WTC11 (cell line): Measurements from ENCODE around the gene DTX1. TPM values are rescaled to one million over a fixed set of nuclear protein-coding genes. Genes with fewer than 3 reads are reported as not detected.

Source experiments
- ATAC-seq: fragments of 200-7000 bp; cut with Tn5 transposase; 2 replicates; pipeline ENCODE4 v1.10.0; 2021; ENCODE audit warnings: mild to moderate bottlenecking, moderate library complexity
- CTCF ChIA-PET: fragments of 300-600 bp; sonication (Branson Sonifier 250); formaldehyde crosslinking; loops from one replicate; lab custom pipeline; 2021; ENCODE audit warnings: antibody characterized with exemption; lab: Charles Lee
- POLR2A ChIA-PET: fragments of 350-600 bp; sonication (Branson Sonifier 250); formaldehyde crosslinking; loops from one replicate; lab custom pipeline; 2021; ENCODE audit warnings: antibody characterized with exemption; lab: Charles Lee
- DNase-seq: peaks from one replicate; pipeline ENCODE4 v3.0.0; 2021; ENCODE audit warnings: low spot score
- H3K27ac Mint-ChIP-seq: 2 replicates; pipeline ENCODE4 v1.8.0; 2021; ENCODE audit warnings: mixed read lengths
- H3K27me3 Mint-ChIP-seq: 2 replicates; pipeline ENCODE4 v1.8.0; 2021; ENCODE audit warnings: low read depth, mild to moderate bottlenecking, moderate library complexity, mixed read lengths
- H3K36me3 Mint-ChIP-seq: 2 replicates; pipeline ENCODE4 v1.8.0; 2021; ENCODE audit warnings: mixed read lengths
- H3K4me1 Mint-ChIP-seq: 2 replicates; pipeline ENCODE4 v1.8.0; 2022; ENCODE audit warnings: mixed read lengths
- H3K4me3 Mint-ChIP-seq: 2 replicates; pipeline ENCODE4 v1.8.0; 2021; ENCODE audit warnings: mild to moderate bottlenecking, moderate library complexity, mixed read lengths
- H3K9me3 Mint-ChIP-seq: 2 replicates; pipeline ENCODE4 v1.8.0; 2021; ENCODE audit warnings: mixed read lengths
- AR ChIP-seq: fragments of 250-450 bp; sonication (Bioruptor Pico); IDR thresholded peaks from 2 replicates; pipeline ENCODE4 v1.9.0; 2021; ENCODE audit warnings: mild to moderate bottlenecking
- ARID4B ChIP-seq: sonication (generic); formaldehyde crosslinking; IDR thresholded peaks from 2 replicates; pipeline ENCODE4 v1.8.0; 2023; ENCODE audit warnings: missing genetic modification reagents, mild to moderate bottlenecking, borderline replicate concordance
- ATF1 ChIP-seq: sonication (generic); formaldehyde crosslinking; IDR thresholded peaks from 2 replicates; pipeline ENCODE4 v1.8.1; 2023; ENCODE audit warnings: mild to moderate bottlenecking, moderate library complexity, missing genetic modification reagents
- ATF6 ChIP-seq: sonication (generic); formaldehyde crosslinking; IDR thresholded peaks from 2 replicates; pipeline ENCODE4 v1.8.1; 2023; ENCODE audit warnings: mild to moderate bottlenecking, missing genetic modification reagents
- CBFB ChIP-seq: sonication (generic); formaldehyde crosslinking; IDR thresholded peaks from 2 replicates; pipeline ENCODE4 v1.8.1; 2022; ENCODE audit warnings: mild to moderate bottlenecking, low read depth, missing genetic modification reagents
- CREM ChIP-seq: sonication (generic); formaldehyde crosslinking; IDR thresholded peaks from 2 replicates; pipeline ENCODE4 v1.8.1; 2022; ENCODE audit warnings: mild to moderate bottlenecking, missing genetic modification reagents, moderate library complexity
- E2F1 ChIP-seq: sonication (generic); formaldehyde crosslinking; IDR thresholded peaks from 2 replicates; pipeline ENCODE4 v1.8.0; 2022; ENCODE audit warnings: mild to moderate bottlenecking, missing genetic modification reagents
- ETV6 ChIP-seq: sonication (generic); formaldehyde crosslinking; IDR thresholded peaks from 2 replicates; pipeline ENCODE4 v1.8.1; 2022; ENCODE audit warnings: mild to moderate bottlenecking, missing genetic modification reagents
- GTF2I ChIP-seq: fragments of 250-450 bp; sonication (Bioruptor Pico); conservative IDR thresholded peaks from 2 replicates; pipeline ENCODE4 v1.4.0; 2021; ENCODE audit warnings: mild to moderate bottlenecking
- IRF1 ChIP-seq: sonication (generic); formaldehyde crosslinking; IDR thresholded peaks from 2 replicates; pipeline ENCODE4 v1.8.0; 2023; ENCODE audit warnings: missing genetic modification reagents
- KAT7 ChIP-seq: sonication (generic); formaldehyde crosslinking; IDR thresholded peaks from 2 replicates; pipeline ENCODE4 v1.8.1; 2023; ENCODE audit warnings: missing genetic modification reagents, mild to moderate bottlenecking, borderline replicate concordance
- MLX ChIP-seq: sonication (generic); formaldehyde crosslinking; IDR thresholded peaks from 2 replicates; pipeline ENCODE4 v1.8.1; 2023; ENCODE audit warnings: mild to moderate bottlenecking, missing genetic modification reagents, moderate library complexity
- NFYB ChIP-seq: sonication (generic); formaldehyde crosslinking; conservative IDR thresholded peaks from 2 replicates; pipeline ENCODE4 v1.8.0; 2022; ENCODE audit warnings: low read depth, missing genetic modification reagents
- RELA ChIP-seq: sonication (generic); formaldehyde crosslinking; IDR thresholded peaks from 2 replicates; pipeline ENCODE4 v1.8.1; 2022; ENCODE audit warnings: missing genetic modification reagents, mild to moderate bottlenecking, borderline replicate concordance
- TEAD4 ChIP-seq: sonication (generic); formaldehyde crosslinking; IDR thresholded peaks from 2 replicates; pipeline ENCODE4 v1.8.0; 2022; ENCODE audit warnings: mild to moderate bottlenecking, missing genetic modification reagents
- TP53 ChIP-seq: sonication (generic); formaldehyde crosslinking; IDR thresholded peaks from 2 replicates; pipeline ENCODE4 v1.8.1; 2023; ENCODE audit warnings: mild to moderate bottlenecking, missing genetic modification reagents
- ZBTB21 ChIP-seq: sonication (generic); formaldehyde crosslinking; IDR thresholded peaks from 2 replicates; pipeline ENCODE4 v1.8.1; 2023; ENCODE audit warnings: mild to moderate bottlenecking, missing genetic modification reagents, borderline replicate concordance
- ZNF423 ChIP-seq: fragments of 250-450 bp; sonication (Bioruptor Pico); IDR thresholded peaks from 2 replicates; pipeline ENCODE4 v2.1.2; 2022; ENCODE audit warnings: mild to moderate bottlenecking, moderate library complexity
- ZSCAN18 ChIP-seq: fragments of 250-450 bp; sonication (Bioruptor Pico); IDR thresholded peaks from 2 replicates; pipeline ENCODE4 v2.1.2; 2022; ENCODE audit warnings: mild to moderate bottlenecking, moderate library complexity
- total RNA-seq: library from RNA; stranded (reverse); gene quantifications from 3 replicates; pipeline ENCODE4 v1.2.3, GENCODE V29; 2021

DTX1 gene
- total RNA-seq, 1 experiment from 2014 or later, result 6.2 TPM

GRCh38 chr12:113104953-113105510 is 48.5 kb downstream of the DTX1 start:
- no peak for DNase-seq
- no peaks in the 10 kb centered on the region for H3K36me3 Mint-ChIP-seq
- CTCF ChIA-PET, result interaction anchor here (1.0 to 2.2 kb wide), 12 partner anchors 10 to 112 kb away, joined by 3 to 27 read pairs (median 6); partner anchors contain the start of genes CFAP73 and RASAL1
- H3K4me3 Mint-ChIP-seq, result peak overlapping the region; percentile 38
- no peaks in the 10 kb centered on the region for H3K9me3 Mint-ChIP-seq
- TF ChIP-seq CREM (CRISPR knock-in tag) (no peak), ZBTB21 (CRISPR knock-in tag) (no peak), TP53 (no peak), ETV6 (no peak), CBFB (CRISPR knock-in tag) (no peak), AR (CRISPR knock-in tag) (no peak), KAT7 (no peak), NFYB (no peak), ATF1 (CRISPR knock-in tag) (no peak), ARID4B (CRISPR knock-in tag) (no peak), MLX (CRISPR knock-in tag) (no peak), GTF2I (CRISPR knock-in tag) (no peak), ATF6 (CRISPR knock-in tag) (no peak), IRF1 (no peak)
- TF ChIP-seq, all 79 proteins: peak for 0
- no peak overlapping the region for H3K27ac Mint-ChIP-seq
- H3K4me1 Mint-ChIP-seq, result peaks cover 2% of the 10 kb centered on the region
- ATAC-seq, result no peak
- no peaks in the 10 kb centered on the region; the same call in 1 of the 2 replicates for H3K27me3 Mint-ChIP-seq
- POLR2A ChIA-PET, result no interaction called here

- Mint-ChIP-seq H3K9me3 (no peaks in the 10 kb centered on the region), H3K36me3 (no peaks in the 10 kb centered on the region), H3K27me3 (no peaks in the 10 kb centered on the region; the same call in 1 of the 2 replicates), H3K4me1 (peaks cover 2% of the 10 kb centered on the region), H3K27ac (no peak overlapping the region), H3K4me3 (no peak overlapping the region)
- peak; percentile 10 for ATAC-seq
- ChIA-PET CTCF (no interaction called here), POLR2A (no interaction called here)
- DNase-seq, result no peak
- TF ChIP-seq E2F1 (no peak), ZNF423 (CRISPR knock-in tag) (no peak), RELA (no peak), TEAD4 (CRISPR knock-in tag) (no peak), ZSCAN18 (CRISPR knock-in tag) (no peak)
These were observed 49.2 kb downstream of the DTX1 start for GRCh38 chr12:113105606-113106271.
